IPS-NIHi7 (cell line): Measurements from ENCODE around the gene AK4.

Source experiments
- DNase-seq: peaks from one replicate; pipeline ENCODE4 v3.0.0; 2012; ENCODE audit warnings: mixed read lengths; ENCODE audit errors: extremely low spot score

Gene AK4

DNA sequence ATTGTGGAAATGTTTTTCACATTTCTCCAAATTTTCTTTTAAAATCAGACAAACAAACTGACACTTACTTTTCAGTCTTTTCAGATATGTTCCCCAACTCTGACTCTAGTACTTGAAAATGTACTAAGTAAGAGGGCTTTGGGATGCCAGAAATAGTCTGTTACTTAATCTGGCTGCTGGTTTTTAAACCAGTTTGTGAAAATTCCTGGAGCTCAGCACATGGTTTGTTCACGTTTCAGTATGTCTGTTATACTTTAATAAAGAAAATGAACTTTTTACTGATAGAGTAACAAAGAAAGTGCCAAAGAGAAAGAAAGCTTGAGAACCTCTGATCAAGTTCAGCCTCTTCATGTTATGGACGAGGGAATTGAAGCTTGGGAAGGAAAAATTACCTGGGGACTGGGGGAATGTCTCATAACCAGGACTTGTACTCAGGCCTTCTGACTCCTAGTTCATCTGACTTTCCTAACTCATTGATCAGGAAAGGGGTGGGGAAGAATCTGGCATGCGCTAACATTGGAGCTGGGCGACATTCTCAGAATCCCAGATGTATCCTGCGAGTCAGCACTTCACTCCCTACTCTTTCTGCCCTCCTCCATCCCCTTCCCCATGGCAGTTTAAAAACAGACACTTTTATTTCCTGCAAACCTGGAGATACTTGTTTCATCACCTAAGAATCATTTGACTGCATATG, 130.5 kb downstream of the AK4 start:
- DNase-seq, result peak; percentile 33

DNA sequence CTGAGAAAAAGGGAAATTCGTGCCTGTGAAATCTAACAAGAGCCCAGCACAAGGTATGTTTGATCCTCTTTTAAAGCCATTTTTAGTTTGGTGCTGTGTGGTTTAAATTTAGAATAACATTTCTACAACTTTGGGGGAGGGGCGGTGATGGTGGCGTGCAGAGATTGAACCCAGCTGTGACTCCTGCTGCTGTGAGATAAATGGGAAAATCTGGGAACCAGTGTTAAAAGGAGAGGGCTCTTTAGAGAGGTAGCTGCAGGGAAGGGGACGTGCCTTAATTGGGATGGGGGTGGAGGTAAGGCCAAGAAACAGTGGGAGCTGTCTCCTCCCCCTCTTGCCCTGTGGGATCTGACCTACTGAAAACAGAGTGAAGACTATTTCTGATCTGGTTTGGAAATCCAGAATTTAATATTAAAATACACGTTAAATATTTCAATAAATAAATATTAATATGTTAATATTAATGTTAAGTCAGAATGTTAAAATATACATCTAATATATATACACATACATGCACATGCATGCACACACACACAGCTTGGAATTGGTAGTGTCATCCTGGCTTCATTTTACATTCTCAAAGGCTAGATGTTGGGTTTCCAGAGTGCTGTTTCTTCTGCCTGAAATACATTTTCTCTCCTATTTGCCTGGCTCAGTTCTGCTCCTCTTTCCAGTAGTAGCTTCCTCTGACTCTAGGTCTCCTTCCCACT, 131.2 kb downstream of the AK4 start:
- peak; percentile 59 for DNase-seq
